Uterus (tissue), 2 donors: Measurements from ENCODE around the gene ANKRD40.

Experiments used
- POLR2A ChIP-seq, 2 donors: fragments of 450-650 bp; IDR thresholded peaks; one replicate each; pipeline ENCODE4 v1.6.1; 2016; ENCODE audit warnings: antibody characterized with exemption in 2 of 2, mild to moderate bottlenecking in 1 of 2, moderate library complexity in 1 of 2
- TF ChIP-seq, protein P1 (sequence below), 4 experiments: fragments of 200-600 bp in 2 of 4; fragments of 450-650 bp in 2 of 4; sonication (generic) in 2 of 4; IDR thresholded peaks; one replicate each; pipeline ENCODE4 v1.5.1; 2016 to 2019; ENCODE audit warnings: antibody characterized with exemption in 4 of 4, mild to moderate bottlenecking in 2 of 4, moderate library complexity in 1 of 4

- TF ChIP-seq, protein P1, sequence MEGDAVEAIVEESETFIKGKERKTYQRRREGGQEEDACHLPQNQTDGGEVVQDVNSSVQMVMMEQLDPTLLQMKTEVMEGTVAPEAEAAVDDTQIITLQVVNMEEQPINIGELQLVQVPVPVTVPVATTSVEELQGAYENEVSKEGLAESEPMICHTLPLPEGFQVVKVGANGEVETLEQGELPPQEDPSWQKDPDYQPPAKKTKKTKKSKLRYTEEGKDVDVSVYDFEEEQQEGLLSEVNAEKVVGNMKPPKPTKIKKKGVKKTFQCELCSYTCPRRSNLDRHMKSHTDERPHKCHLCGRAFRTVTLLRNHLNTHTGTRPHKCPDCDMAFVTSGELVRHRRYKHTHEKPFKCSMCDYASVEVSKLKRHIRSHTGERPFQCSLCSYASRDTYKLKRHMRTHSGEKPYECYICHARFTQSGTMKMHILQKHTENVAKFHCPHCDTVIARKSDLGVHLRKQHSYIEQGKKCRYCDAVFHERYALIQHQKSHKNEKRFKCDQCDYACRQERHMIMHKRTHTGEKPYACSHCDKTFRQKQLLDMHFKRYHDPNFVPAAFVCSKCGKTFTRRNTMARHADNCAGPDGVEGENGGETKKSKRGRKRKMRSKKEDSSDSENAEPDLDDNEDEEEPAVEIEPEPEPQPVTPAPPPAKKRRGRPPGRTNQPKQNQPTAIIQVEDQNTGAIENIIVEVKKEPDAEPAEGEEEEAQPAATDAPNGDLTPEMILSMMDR (IDR thresholded peaks at IDR 0.05) = no peak
- no peak for TF ChIP-seq POLR2A (IDR thresholded peaks at IDR 0.05)
Observed at GRCh38 chr17:50645748-50646682, 61.7 kb downstream of the ANKRD40 start.
